ENCODE data around the gene N4BP2.

DNA sequence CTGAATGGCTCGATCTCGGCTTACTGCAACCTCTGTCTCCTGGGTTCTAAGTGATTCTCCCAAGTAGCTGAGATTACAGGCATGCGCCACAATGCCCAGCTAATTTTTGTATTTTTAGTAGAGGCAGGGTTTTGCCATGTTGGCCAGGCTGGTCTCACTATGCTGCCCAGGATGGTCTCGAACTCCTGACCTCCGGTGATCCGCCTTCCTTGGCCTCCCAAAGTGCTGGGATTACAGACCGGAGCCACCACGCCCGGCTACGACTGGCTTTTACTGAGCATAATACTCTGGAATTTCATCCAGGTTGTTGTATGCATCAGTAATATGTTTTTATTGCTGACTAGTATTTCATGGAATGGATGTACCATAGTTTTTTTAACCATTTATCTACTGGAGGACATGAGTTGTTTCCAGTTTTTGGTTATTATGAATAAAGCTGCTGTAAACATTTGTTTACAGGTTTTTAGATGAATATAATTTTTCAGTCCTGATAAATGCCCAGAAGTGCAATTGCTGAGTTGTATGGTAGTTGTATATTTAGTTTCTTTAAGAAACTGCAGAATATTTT, 31.2 kb downstream of the N4BP2 start:
- TF ChIP-seq, protein P1, sequence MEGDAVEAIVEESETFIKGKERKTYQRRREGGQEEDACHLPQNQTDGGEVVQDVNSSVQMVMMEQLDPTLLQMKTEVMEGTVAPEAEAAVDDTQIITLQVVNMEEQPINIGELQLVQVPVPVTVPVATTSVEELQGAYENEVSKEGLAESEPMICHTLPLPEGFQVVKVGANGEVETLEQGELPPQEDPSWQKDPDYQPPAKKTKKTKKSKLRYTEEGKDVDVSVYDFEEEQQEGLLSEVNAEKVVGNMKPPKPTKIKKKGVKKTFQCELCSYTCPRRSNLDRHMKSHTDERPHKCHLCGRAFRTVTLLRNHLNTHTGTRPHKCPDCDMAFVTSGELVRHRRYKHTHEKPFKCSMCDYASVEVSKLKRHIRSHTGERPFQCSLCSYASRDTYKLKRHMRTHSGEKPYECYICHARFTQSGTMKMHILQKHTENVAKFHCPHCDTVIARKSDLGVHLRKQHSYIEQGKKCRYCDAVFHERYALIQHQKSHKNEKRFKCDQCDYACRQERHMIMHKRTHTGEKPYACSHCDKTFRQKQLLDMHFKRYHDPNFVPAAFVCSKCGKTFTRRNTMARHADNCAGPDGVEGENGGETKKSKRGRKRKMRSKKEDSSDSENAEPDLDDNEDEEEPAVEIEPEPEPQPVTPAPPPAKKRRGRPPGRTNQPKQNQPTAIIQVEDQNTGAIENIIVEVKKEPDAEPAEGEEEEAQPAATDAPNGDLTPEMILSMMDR (IDR thresholded peaks at IDR 0.05) = no peak
- TF ChIP-seq, protein P2, sequence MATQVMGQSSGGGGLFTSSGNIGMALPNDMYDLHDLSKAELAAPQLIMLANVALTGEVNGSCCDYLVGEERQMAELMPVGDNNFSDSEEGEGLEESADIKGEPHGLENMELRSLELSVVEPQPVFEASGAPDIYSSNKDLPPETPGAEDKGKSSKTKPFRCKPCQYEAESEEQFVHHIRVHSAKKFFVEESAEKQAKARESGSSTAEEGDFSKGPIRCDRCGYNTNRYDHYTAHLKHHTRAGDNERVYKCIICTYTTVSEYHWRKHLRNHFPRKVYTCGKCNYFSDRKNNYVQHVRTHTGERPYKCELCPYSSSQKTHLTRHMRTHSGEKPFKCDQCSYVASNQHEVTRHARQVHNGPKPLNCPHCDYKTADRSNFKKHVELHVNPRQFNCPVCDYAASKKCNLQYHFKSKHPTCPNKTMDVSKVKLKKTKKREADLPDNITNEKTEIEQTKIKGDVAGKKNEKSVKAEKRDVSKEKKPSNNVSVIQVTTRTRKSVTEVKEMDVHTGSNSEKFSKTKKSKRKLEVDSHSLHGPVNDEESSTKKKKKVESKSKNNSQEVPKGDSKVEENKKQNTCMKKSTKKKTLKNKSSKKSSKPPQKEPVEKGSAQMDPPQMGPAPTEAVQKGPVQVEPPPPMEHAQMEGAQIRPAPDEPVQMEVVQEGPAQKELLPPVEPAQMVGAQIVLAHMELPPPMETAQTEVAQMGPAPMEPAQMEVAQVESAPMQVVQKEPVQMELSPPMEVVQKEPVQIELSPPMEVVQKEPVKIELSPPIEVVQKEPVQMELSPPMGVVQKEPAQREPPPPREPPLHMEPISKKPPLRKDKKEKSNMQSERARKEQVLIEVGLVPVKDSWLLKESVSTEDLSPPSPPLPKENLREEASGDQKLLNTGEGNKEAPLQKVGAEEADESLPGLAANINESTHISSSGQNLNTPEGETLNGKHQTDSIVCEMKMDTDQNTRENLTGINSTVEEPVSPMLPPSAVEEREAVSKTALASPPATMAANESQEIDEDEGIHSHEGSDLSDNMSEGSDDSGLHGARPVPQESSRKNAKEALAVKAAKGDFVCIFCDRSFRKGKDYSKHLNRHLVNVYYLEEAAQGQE (IDR thresholded peaks at IDR 0.05; ENCODE audit: insufficient read depth in 1 of 2, low read depth in 2 of 2, low read length in 1 of 2) = no peak
- no peak for TF ChIP-seq SIN3A (IDR thresholded peaks at IDR 0.05; ENCODE audit: borderline replicate concordance, insufficient read depth, low read depth, low read length)
- TF ChIP-seq POLR2AphosphoS5 (IDR thresholded peaks at IDR 0.05; ENCODE audit: low read depth, low read length) = no peak
- TF ChIP-seq TCF7L2 (IDR thresholded peaks at IDR 0.05; ENCODE audit: low read depth, low read length) = no peak
